C4-2B (cell line): Measurements from ENCODE around the gene ANKRD2.

Experiments used
- CTCF ChIP-seq: fragments of 450-650 bp; conservative IDR thresholded peaks from 2 replicates; pipeline ENCODE4 v1.5.1; 2017; ENCODE audit warnings: mild to moderate bottlenecking
- ZFX ChIP-seq: fragments of 450-650 bp; IDR thresholded peaks from 2 replicates; pipeline ENCODE4 v1.6.1; 2017

GRCh38 chr10:97629289-97629688 lies 56.7 kb downstream of the ANKRD2 start:
- no peak for TF ChIP-seq CTCF
- TF ChIP-seq ZFX = no peak
